Mesothelial cell of epicardium (in vitro differentiated cells): ENCODE results near the gene WFS1. TPM values are rescaled to one million over a fixed set of nuclear protein-coding genes. Genes with fewer than 3 reads are reported as not detected.

Experiments used
- DNase-seq, 2 experiments: peaks; one replicate each; pipeline ENCODE4 v3.0.0; 2021; ENCODE audit warnings: low spot score in 2 of 2; ENCODE audit not compliant: unreplicated experiment in 2 of 2
- H3K27ac Mint-ChIP-seq: 2 replicates; pipeline ENCODE4 v1.8.0; 2021; ENCODE audit warnings: mixed read lengths
- H3K27me3 Mint-ChIP-seq: 2 replicates; pipeline ENCODE4 v1.8.0; 2021; ENCODE audit warnings: low read depth, mixed read lengths
- H3K36me3 Mint-ChIP-seq: 2 replicates; pipeline ENCODE4 v1.8.0; 2021; ENCODE audit warnings: mixed read lengths
- H3K4me1 Mint-ChIP-seq: 2 replicates; pipeline ENCODE4 v1.8.0; 2021; ENCODE audit warnings: mixed read lengths
- H3K4me3 Mint-ChIP-seq: 2 replicates; pipeline ENCODE4 v1.8.0; 2021; ENCODE audit warnings: mild to moderate bottlenecking, moderate library complexity, mixed read lengths
- H3K9me3 Mint-ChIP-seq: 2 replicates; pipeline ENCODE4 v1.8.0; 2021; ENCODE audit warnings: mixed read lengths
- CTCF ChIP-seq: fragments of 200-600 bp; sonication (generic); IDR thresholded peaks from one replicate; pipeline ENCODE4 v1.5.0; 2021; ENCODE audit warnings: antibody characterized with exemption; ENCODE audit not compliant: unreplicated experiment
- total RNA-seq: library from RNA; stranded (reverse); gene quantifications from 3 replicates; pipeline ENCODE4 v1.2.1, GENCODE V29; 2021

The WFS1 gene
- total RNA-seq, 1 donor from 2014 or later: 34.2 TPM

DNA sequence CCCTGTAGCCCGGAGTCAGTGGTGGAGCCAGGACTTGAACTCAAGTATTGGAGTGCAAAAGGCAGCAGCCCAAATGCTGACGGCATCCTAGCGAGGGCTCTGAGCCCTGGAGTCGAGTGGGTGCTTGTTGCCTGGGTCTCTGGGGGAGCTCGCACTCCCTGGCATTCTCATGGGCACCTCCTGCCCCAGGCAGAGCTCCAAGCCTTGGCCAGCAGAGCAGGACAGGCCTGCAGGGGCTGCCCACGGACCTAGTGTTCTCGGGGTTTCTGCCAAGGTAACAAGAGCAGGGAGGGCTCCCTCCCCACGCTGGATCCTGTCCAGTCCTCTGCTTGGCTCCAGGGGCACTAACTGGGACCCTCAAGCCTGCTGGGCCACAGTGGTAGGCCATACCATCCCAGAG is 17.6 kb upstream of the WFS1 start:
- H3K9me3 Mint-ChIP-seq: no peaks in the 10 kb centered on the region
- peaks cover 2% of the 10 kb centered on the region for H3K4me1 Mint-ChIP-seq
- H3K27ac Mint-ChIP-seq: no peak overlapping the region
- H3K36me3 Mint-ChIP-seq: no peaks in the 10 kb centered on the region
- H3K27me3 Mint-ChIP-seq: peaks cover 42% of the 10 kb centered on the region
- no peak for TF ChIP-seq CTCF
- DNase-seq: no peak
- H3K4me3 Mint-ChIP-seq: no peak overlapping the region

DNA sequence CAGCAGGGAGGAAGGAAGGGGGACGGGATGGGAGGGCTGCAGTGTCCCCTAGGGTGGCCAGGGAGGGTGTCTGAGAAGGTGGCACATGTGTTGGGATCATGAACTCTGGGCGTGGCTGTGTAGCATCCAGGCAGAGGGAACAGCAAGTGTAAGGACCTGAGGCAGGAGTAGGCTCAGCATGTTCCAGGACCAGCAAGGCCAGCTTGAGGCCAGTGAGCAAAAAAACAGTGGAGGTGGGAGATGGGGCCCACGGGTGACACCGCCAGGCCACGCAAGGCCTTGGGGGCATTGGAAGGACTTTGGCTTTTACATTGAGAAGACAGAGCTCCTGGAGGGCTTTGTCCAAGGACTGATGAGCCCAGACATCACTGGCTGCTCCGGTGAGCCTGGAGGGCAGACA is 16.5 kb upstream of the WFS1 start:
- Mint-ChIP-seq H3K27me3 (peaks cover 34% of the 10 kb centered on the region), H3K4me3 (no peak overlapping the region), H3K36me3 (no peaks in the 10 kb centered on the region), H3K27ac (no peak overlapping the region), H3K9me3 (no peaks in the 10 kb centered on the region), H3K4me1 (peaks cover 4% of the 10 kb centered on the region)
- no peak for TF ChIP-seq CTCF
- DNase-seq: no peak

- Mint-ChIP-seq H3K27me3 (peaks cover 25% of the 10 kb centered on the region), H3K27ac (no peak overlapping the region), H3K36me3 (no peaks in the 10 kb centered on the region), H3K4me1 (peaks cover 4% of the 10 kb centered on the region), H3K9me3 (no peaks in the 10 kb centered on the region), H3K4me3 (no peak overlapping the region)
- TF ChIP-seq CTCF: no peak
- no peak for DNase-seq
These were observed 15.7 kb upstream of the WFS1 start for GRCh38 chr4:6253961-6254360.

- Mint-ChIP-seq H3K9me3 (no peaks in the 10 kb centered on the region), H3K36me3 (no peaks in the 10 kb centered on the region), H3K4me1 (peaks cover 4% of the 10 kb centered on the region), H3K27me3 (peaks cover 16% of the 10 kb centered on the region), H3K27ac (no peak overlapping the region), H3K4me3 (no peak overlapping the region)
- TF ChIP-seq CTCF: no peak
- DNase-seq: no peak
These were observed 13.5 kb upstream of the WFS1 start for GRCh38 chr4:6256141-6256540.

DNA sequence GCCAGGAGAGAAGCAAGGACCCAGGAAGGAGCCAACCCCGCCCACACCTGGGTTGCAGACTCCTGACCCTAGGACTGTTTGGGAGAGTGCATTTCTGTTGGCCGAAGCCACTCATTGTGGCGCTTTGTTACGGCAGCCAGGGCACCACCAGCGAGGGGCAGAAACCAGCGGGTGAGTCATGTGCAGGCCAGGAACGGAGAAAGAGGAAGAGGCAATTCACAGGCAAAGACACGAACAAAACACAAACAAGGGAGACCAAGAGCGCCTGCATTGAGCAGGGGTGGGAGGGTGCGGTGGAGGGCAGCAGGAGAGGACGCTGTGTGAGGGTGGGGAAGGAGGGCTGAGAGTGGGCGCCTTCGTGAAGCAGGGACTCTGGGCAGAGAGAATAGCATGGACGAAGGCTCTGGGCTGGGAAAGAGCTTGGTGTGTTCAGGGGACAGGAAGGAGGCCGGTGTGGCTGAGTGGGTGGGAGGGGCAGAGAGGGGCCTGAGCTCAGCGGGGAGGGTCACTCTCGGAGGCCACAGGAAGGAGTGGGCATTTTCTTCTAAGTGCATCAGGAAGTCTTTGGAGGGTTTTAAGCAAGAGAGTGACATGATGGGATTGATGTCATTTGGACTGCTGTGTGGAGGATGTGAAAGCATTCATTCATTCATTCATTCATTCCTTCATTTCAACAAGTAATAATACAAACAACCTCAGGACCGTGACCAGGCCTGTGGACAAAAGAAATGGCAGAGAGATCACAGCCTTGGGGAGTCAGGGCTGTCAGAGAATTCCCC is 12.2 kb upstream of the WFS1 start:
- Mint-ChIP-seq H3K9me3 (no peaks in the 10 kb centered on the region), H3K4me1 (peaks cover 4% of the 10 kb centered on the region), H3K27ac (no peak overlapping the region), H3K27me3 (peaks cover 22% of the 10 kb centered on the region), H3K4me3 (peak overlapping the region; percentile 14), H3K36me3 (no peaks in the 10 kb centered on the region)
- no peak for DNase-seq
- no peak for TF ChIP-seq CTCF
